HCT116 (cell line): ENCODE results near the gene SGMS1. TPM values are rescaled to one million over a fixed set of nuclear protein-coding genes. Genes with fewer than 3 reads are reported as not detected.

Source experiments
- ATAC-seq: fragments of 200-7000 bp; cut with Tn5 transposase; 2 replicates; pipeline ENCODE4 v1.9.1; 2020; ENCODE audit warnings: mild to moderate bottlenecking, moderate library complexity
- BruUV-seq: library from RNA; stranded (reverse); fragments of 400-500 nt; replicated peaks from 2 replicates; lab custom pipeline; 2021; lab: Mats Ljungman, UMichigan
- CTCF ChIA-PET: fragments of 300-600 bp; sonication (Branson Sonifier 250); formaldehyde crosslinking; loops from one replicate; lab custom pipeline; 2021; ENCODE audit warnings: antibody characterized with exemption; lab: Charles Lee
- POLR2A ChIA-PET: fragments of 300-600, 350-600 bp; sonication (Branson Sonifier 250); formaldehyde crosslinking; loops from one replicate; lab custom pipeline; 2021; ENCODE audit warnings: antibody characterized with exemption; lab: Charles Lee
- RAD21 ChIA-PET, 2 experiments: fragments of 300-600 bp; sonication (Branson Sonifier 250); formaldehyde crosslinking; loops; one replicate each; lab custom pipeline; 2023; ENCODE audit warnings: low total read pairs in 2 of 2; ENCODE audit not compliant: uncharacterized antibody in 2 of 2, unreplicated experiment in 2 of 2, low non-redundant PET in 1 of 2; lab: Charles Lee
- DNase-seq: peaks from one replicate; pipeline ENCODE4 v3.0.0-alpha.2; 2010; ENCODE audit warnings: low read depth, low spot score
- H2AFZ ChIP-seq: fragments of 200-600 bp; shearing (Covaris generic), sonication (generic); 2 replicates; pipeline ENCODE4 v1.6.1; 2017; ENCODE audit warnings: low read depth, mixed run types, mixed read lengths, antibody characterized with exemption, low read length; ENCODE audit not compliant: poor library complexity, severe bottlenecking
- H3K27ac ChIP-seq: 2 replicates; pipeline ENCODE4 v1.5.1; 2012; ENCODE audit warnings: low read depth, low read length
- H3K27me3 ChIP-seq: fragments of 200-600 bp; sonication (generic); 2 replicates; pipeline ENCODE4 v1.6.1; 2016; ENCODE audit warnings: mixed run types, low read length, mixed read lengths; ENCODE audit not compliant: insufficient read depth
- H3K36me3 ChIP-seq, 2 experiments: fragments of 200-500 bp in 1 of 2; fragments of 200-600 bp in 1 of 2; sonication (Bioruptor generic) in 1 of 2; sonication (generic) in 1 of 2; 2 replicates each; pipeline versions ENCODE4 v1.5.1 to v1.6.1; 2014 to 2016; ENCODE audit warnings: low read length in 2 of 2, inconsistent platforms in 1 of 2, mixed read lengths in 1 of 2, mixed run types in 1 of 2; ENCODE audit not compliant: insufficient read depth in 2 of 2, control insufficient read depth in 1 of 2
- H3K4me1 ChIP-seq, 2 experiments: fragments of 200-600 bp in 1 of 2; sonication (generic) in 1 of 2; 2 replicates each; pipeline versions ENCODE4 v1.5.1 to v1.6.1; 2012 to 2017; ENCODE audit warnings: low read length in 2 of 2, inconsistent platforms in 1 of 2, mild to moderate bottlenecking in 1 of 2, mixed read lengths in 1 of 2, mixed run types in 1 of 2, moderate library complexity in 1 of 2; ENCODE audit not compliant: insufficient read depth in 2 of 2, control insufficient read depth in 1 of 2
- H3K4me2 ChIP-seq: fragments of 200-600 bp; sonication (generic); 2 replicates; pipeline ENCODE4 v1.6.1; 2017; ENCODE audit warnings: mixed run types, low read length, mixed read lengths
- H3K4me3 ChIP-seq, 2 experiments: fragments of 200-600 bp in 1 of 2; sonication (generic) in 1 of 2; replicated peaks in 1 of 2; 2 replicates each; pipeline ENCODE4 v1.5.1; 2011 to 2016; ENCODE audit warnings: low read length in 2 of 2, control low read depth in 1 of 2, low read depth in 1 of 2, mild to moderate bottlenecking in 1 of 2, mixed read lengths in 1 of 2, mixed run types in 1 of 2
- H3K79me2 ChIP-seq: fragments of 200-600 bp; sonication (generic); 2 replicates; pipeline ENCODE4 v1.6.1; 2017; ENCODE audit warnings: mild to moderate bottlenecking, mixed run types, low read length, moderate library complexity, mixed read lengths; ENCODE audit not compliant: insufficient read depth
- H3K9ac ChIP-seq: fragments of 200-600 bp; sonication (generic); 2 replicates; pipeline ENCODE4 v1.6.1; 2016; ENCODE audit warnings: low read length, mixed read lengths
- H3K9me2 ChIP-seq: fragments of 200-600 bp; sonication (generic), shearing (Covaris generic); 2 replicates; pipeline ENCODE4 v1.6.1; 2017; ENCODE audit warnings: mixed run types, mild to moderate bottlenecking, moderate library complexity; ENCODE audit not compliant: insufficient read depth
- H3K9me3 ChIP-seq, 2 experiments: fragments of 200-500 bp in 1 of 2; fragments of 200-600 bp in 1 of 2; sonication (Bioruptor generic) in 1 of 2; sonication (generic) in 1 of 2; 2 replicates each; pipeline ENCODE4 v1.6.1; 2014 to 2017; ENCODE audit warnings: low read length in 2 of 2, mixed read lengths in 2 of 2, inconsistent platforms in 1 of 2, low read depth in 1 of 2, mild to moderate bottlenecking in 1 of 2, mixed run types in 1 of 2, moderate library complexity in 1 of 2; ENCODE audit not compliant: control insufficient read depth in 1 of 2, insufficient read depth in 1 of 2
- H4K20me1 ChIP-seq: fragments of 200-600 bp; sonication (generic), shearing (Covaris generic); 2 replicates; pipeline ENCODE4 v1.6.1; 2017; ENCODE audit warnings: mixed run types, mild to moderate bottlenecking, moderate library complexity; ENCODE audit not compliant: insufficient read depth
- CBX3 ChIP-seq: IDR thresholded peaks from 2 replicates; pipeline ENCODE4 v1.6.1; 2012; ENCODE audit warnings: low read depth
- EGR1 ChIP-seq: IDR thresholded peaks from 2 replicates; pipeline ENCODE4 v1.6.1; 2012; ENCODE audit warnings: low read depth
- EZH2 ChIP-seq: fragments of 200-600 bp; sonication (generic); IDR thresholded peaks from 2 replicates; pipeline ENCODE4 v1.6.1; 2017; ENCODE audit warnings: antibody characterized with exemption, mixed run types
- EZH2phosphoT487 ChIP-seq: fragments of 200-600 bp; IDR thresholded peaks from 2 replicates; pipeline ENCODE4 v1.6.1; 2018; ENCODE audit warnings: antibody characterized with exemption, borderline replicate concordance
- FOSL1 ChIP-seq: IDR thresholded peaks from 2 replicates; pipeline ENCODE4 v1.6.1; 2012; ENCODE audit warnings: low read depth
- JUND ChIP-seq: IDR thresholded peaks from 2 replicates; pipeline ENCODE4 v1.6.1; 2012
- POLR2A ChIP-seq: IDR thresholded peaks from 2 replicates; pipeline ENCODE4 v1.7.0; 2011; ENCODE audit warnings: borderline replicate concordance; ENCODE audit not compliant: insufficient read depth, insufficient read length; ENCODE audit errors: extremely low read depth
- POLR2AphosphoS5 ChIP-seq: IDR thresholded peaks from 2 replicates; pipeline ENCODE4 v1.6.1; 2011; ENCODE audit warnings: mild to moderate bottlenecking, low read depth, low read length, moderate library complexity
- SIN3A ChIP-seq: IDR thresholded peaks from 2 replicates; pipeline ENCODE4 v1.6.1; 2012; ENCODE audit warnings: low read depth
- SP1 ChIP-seq: IDR thresholded peaks from 2 replicates; pipeline ENCODE4 v1.6.1; 2012; ENCODE audit warnings: low read depth
- SRF ChIP-seq: IDR thresholded peaks from 2 replicates; pipeline ENCODE4 v1.6.1; 2012; ENCODE audit warnings: low read depth
- TCF7L2 ChIP-seq: IDR thresholded peaks from 2 replicates; pipeline ENCODE4 v1.7.0; 2011; ENCODE audit warnings: borderline replicate concordance, inconsistent platforms; ENCODE audit not compliant: insufficient read depth, insufficient read length; ENCODE audit errors: extremely low read depth
- YY1 ChIP-seq: IDR thresholded peaks from 2 replicates; pipeline ENCODE4 v1.6.1; 2011; ENCODE audit warnings: low read length, low read depth, moderate library complexity, mild to moderate bottlenecking; ENCODE audit not compliant: insufficient replicate concordance; ENCODE audit errors: extremely low read depth
- ZFX ChIP-seq: fragments of 450-650 bp; IDR thresholded peaks from 2 replicates; pipeline ENCODE4 v1.6.1; 2017
- intact Hi-C: fragments of 100-400 bp; cut with micrococcal nuclease; formaldehyde crosslinking; loops from 2 replicates; pipeline ENCODE4 v1.10.0; 2022
- total RNA-seq: library from RNA; stranded (reverse); gene quantifications from one replicate; pipeline ENCODE4 v1.2.1, GENCODE V29; 2021; ENCODE audit not compliant: unreplicated experiment
- TF ChIP-seq, protein P1 (sequence below): IDR thresholded peaks from 2 replicates; pipeline ENCODE4 v1.6.1; 2012
- TF ChIP-seq, protein P2 (sequence below): IDR thresholded peaks from 2 replicates; pipeline ENCODE4 v1.6.1; 2012; ENCODE audit warnings: low read depth
- TF ChIP-seq, protein P3 (sequence below): IDR thresholded peaks from 2 replicates; pipeline ENCODE4 v1.6.1; 2011; ENCODE audit warnings: mild to moderate bottlenecking, low read length, moderate library complexity; ENCODE audit not compliant: insufficient replicate concordance; ENCODE audit errors: extremely low read depth
- TF ChIP-seq, protein P4 (sequence below): IDR thresholded peaks from 2 replicates; pipeline ENCODE4 v1.6.1; 2012

The SGMS1 gene
- total RNA-seq, 1 experiment from 2014 or later, result 29.1 TPM

DNA sequence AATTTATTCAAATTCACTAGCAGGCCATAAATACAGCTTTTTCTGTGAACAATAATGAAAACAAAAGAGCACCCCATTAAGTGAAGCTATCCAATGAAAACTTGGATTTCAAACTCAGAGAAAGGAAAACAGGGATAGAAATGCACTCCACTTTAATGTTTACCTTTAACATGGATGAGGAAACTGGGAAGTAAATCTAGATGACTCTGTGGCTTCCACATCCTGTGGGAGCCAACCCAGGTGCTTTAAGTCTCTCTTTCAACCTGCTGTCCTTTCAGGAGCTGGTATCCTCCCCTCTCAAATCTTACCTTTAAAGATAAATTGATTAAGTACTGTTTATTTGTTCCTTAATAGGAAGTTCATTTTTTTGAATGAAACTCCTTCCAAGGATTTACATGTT is 21.5 kb upstream of the SGMS1 start:
- DNase-seq, result no peak
- ChIA-PET CTCF (interaction anchor here (1.3 kb wide), 1 partner anchor 8 kb away, joined by 3 read pairs; no protein-coding TSS in a partner anchor), RAD21 (no interaction called here), POLR2A (no interaction called here)
- H3K4me3 ChIP-seq, result no peak overlapping the region
- no peak overlapping the region for H3K27ac ChIP-seq
- no peak overlapping the region for H2AFZ ChIP-seq
- H3K9ac ChIP-seq, result no peak overlapping the region
- no peaks in the 10 kb centered on the region for H3K4me1 ChIP-seq
- no peaks in the 10 kb centered on the region for H3K9me2 ChIP-seq
- intact Hi-C loops, result no loop called here
- no peaks in the 10 kb centered on the region for H3K27me3 ChIP-seq
- no peaks in the 10 kb centered on the region for H3K9me3 ChIP-seq
- no peak overlapping the region for H3K4me2 ChIP-seq
- BruUV-seq, result no TSS peak
- ATAC-seq, result no peak
- no peaks in the 10 kb centered on the region for H3K36me3 ChIP-seq
- H3K79me2 ChIP-seq, result no peaks in the 10 kb centered on the region
- H4K20me1 ChIP-seq, result no peaks in the 10 kb centered on the region
- TF ChIP-seq SIN3A (no peak), POLR2A (no peak), POLR2AphosphoS5 (no peak), EGR1 (no peak), EZH2 (no peak), ZFX (no peak), SRF (no peak), SP1 (no peak), CBX3 (no peak), TCF7L2 (no peak), YY1 (no peak), FOSL1 (no peak), EZH2phosphoT487 (no peak), JUND (no peak)
- TF ChIP-seq, protein P1, sequence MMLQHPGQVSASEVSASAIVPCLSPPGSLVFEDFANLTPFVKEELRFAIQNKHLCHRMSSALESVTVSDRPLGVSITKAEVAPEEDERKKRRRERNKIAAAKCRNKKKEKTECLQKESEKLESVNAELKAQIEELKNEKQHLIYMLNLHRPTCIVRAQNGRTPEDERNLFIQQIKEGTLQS, result no peak
- TF ChIP-seq, protein P2, sequence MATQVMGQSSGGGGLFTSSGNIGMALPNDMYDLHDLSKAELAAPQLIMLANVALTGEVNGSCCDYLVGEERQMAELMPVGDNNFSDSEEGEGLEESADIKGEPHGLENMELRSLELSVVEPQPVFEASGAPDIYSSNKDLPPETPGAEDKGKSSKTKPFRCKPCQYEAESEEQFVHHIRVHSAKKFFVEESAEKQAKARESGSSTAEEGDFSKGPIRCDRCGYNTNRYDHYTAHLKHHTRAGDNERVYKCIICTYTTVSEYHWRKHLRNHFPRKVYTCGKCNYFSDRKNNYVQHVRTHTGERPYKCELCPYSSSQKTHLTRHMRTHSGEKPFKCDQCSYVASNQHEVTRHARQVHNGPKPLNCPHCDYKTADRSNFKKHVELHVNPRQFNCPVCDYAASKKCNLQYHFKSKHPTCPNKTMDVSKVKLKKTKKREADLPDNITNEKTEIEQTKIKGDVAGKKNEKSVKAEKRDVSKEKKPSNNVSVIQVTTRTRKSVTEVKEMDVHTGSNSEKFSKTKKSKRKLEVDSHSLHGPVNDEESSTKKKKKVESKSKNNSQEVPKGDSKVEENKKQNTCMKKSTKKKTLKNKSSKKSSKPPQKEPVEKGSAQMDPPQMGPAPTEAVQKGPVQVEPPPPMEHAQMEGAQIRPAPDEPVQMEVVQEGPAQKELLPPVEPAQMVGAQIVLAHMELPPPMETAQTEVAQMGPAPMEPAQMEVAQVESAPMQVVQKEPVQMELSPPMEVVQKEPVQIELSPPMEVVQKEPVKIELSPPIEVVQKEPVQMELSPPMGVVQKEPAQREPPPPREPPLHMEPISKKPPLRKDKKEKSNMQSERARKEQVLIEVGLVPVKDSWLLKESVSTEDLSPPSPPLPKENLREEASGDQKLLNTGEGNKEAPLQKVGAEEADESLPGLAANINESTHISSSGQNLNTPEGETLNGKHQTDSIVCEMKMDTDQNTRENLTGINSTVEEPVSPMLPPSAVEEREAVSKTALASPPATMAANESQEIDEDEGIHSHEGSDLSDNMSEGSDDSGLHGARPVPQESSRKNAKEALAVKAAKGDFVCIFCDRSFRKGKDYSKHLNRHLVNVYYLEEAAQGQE, result no peak
- TF ChIP-seq, protein P3, sequence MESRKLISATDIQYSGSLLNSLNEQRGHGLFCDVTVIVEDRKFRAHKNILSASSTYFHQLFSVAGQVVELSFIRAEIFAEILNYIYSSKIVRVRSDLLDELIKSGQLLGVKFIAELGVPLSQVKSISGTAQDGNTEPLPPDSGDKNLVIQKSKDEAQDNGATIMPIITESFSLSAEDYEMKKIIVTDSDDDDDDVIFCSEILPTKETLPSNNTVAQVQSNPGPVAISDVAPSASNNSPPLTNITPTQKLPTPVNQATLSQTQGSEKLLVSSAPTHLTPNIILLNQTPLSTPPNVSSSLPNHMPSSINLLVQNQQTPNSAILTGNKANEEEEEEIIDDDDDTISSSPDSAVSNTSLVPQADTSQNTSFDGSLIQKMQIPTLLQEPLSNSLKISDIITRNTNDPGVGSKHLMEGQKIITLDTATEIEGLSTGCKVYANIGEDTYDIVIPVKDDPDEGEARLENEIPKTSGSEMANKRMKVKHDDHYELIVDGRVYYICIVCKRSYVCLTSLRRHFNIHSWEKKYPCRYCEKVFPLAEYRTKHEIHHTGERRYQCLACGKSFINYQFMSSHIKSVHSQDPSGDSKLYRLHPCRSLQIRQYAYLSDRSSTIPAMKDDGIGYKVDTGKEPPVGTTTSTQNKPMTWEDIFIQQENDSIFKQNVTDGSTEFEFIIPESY, result no peak
- TF ChIP-seq, protein P4, sequence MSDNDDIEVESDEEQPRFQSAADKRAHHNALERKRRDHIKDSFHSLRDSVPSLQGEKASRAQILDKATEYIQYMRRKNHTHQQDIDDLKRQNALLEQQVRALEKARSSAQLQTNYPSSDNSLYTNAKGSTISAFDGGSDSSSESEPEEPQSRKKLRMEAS, result no peak
